Measurements from ENCODE around the gene CAGE1. TPM values are rescaled to one million over a fixed set of nuclear protein-coding genes. Genes with fewer than 3 reads are reported as not detected.

Gene CAGE1
- total and polyA plus RNA-seq, 10 of the 15 experiments (the other 5 are each of a cell fraction or from before 2014, with no cell fraction given): 0.03 to 0.42 (median 0.08) TPM; not detected in 3

- TF ChIP-seq USF1 (IDR thresholded peaks at IDR 0.05; ENCODE audit: borderline replicate concordance, extremely low read length, insufficient read depth, low read depth, low read length): no peak
- no peak for TF ChIP-seq MEF2A (IDR thresholded peaks at IDR 0.05; ENCODE audit: insufficient read depth, low read depth, low read length)
- no peak for TF ChIP-seq SPI1 (IDR thresholded peaks at IDR 0.05; ENCODE audit: borderline replicate concordance, insufficient read depth, low read depth, low read length)
- TF ChIP-seq SIX5 (IDR thresholded peaks at IDR 0.05; ENCODE audit: low read depth, low read length, severe bottlenecking): no peak
- TF ChIP-seq REST (IDR thresholded peaks at IDR 0.05; ENCODE audit: low read depth, low read length): no peak
- no peak for TF ChIP-seq USF2 (IDR thresholded peaks at IDR 0.05; ENCODE audit: borderline replicate concordance, low read depth, low read length)
Measured at GRCh38 chr6:7417684-7418083, 28.1 kb upstream of the CAGE1 start (continued).

DNA sequence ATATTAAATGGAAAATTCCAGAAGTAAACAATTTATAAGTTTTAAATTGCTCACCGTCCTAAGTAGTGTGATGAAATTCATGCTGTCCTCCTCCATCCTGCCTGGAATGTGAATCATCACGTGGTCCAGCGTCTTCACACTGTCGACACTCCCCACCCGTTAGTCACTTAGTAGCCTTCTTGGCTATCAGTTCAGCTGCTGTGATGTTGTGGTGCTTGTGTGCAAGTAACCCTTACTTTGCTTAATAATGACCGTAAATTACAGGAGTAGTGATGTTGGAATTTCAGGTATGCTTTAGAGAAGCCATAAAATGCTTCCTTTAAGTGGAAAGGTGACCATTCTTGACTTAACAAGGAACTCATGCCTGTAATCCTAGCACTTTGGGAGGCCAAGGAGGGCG lies 25.3 kb upstream of the CAGE1 start:
- H2AFZ ChIP-seq (ENCODE audit: control insufficient read depth, low read depth, low read length): no peak overlapping the region

More for the DNA sequence above, 25.3 kb upstream of the CAGE1 start:
- ChIA-PET SMC1A (ENCODE audit: uncharacterized antibody, unreplicated experiment) (no interaction called here), POLR2A (no interaction called here), RAD21 (ENCODE audit: unreplicated experiment) (no interaction called here), CTCF (no interaction called here)
- no peak for ATAC-seq
- no peak overlapping the region for H3K4me3 ChIP-seq
- no TSS peak for BruUV-seq (replicated peaks)
- peaks cover 13 to 30% of the 10 kb centered on the region in 2 experiments for H3K36me3 ChIP-seq (ENCODE audit: control insufficient read depth in 2 of 2, insufficient read depth in 2 of 2, low read length in 1 of 2)
- H3K4me1 ChIP-seq (ENCODE audit: control insufficient read depth, insufficient read depth, low read length): no peaks in the 10 kb centered on the region
- TF ChIP-seq NRF1 (conservative IDR thresholded peaks at IDR 0.05; ENCODE audit: low read depth, low read length): no peak
- no peak for DNase-seq (ENCODE audit: low read depth, low spot score)
- WGBS (ENCODE audit: insufficient coverage, insufficient replicate concordance, low lambda C conversion rate, missing lambda C conversion rate): 95% methylated on average over 7 of the region's 7 CpGs
- FAIRE-seq: no peak
- H3K79me2 ChIP-seq (ENCODE audit: control insufficient read depth, insufficient read depth, low read length): no peaks in the 10 kb centered on the region
- intact Hi-C loops (cut with micrococcal nuclease; ENCODE audit: unreplicated experiment): no loop called here
- H3K27ac ChIP-seq (ENCODE audit: control insufficient read depth, insufficient read depth): no peak overlapping the region
- H3K9me3 ChIP-seq (replicated peaks; ENCODE audit: control insufficient read depth, insufficient read depth, low read length): no peaks in the 10 kb centered on the region
- no peak overlapping the region for H3K4me2 ChIP-seq (ENCODE audit: control insufficient read depth, insufficient read depth)
- in situ Hi-C loops (cut with MboI): no loop called here
- H3K27me3 ChIP-seq (replicated peaks in 1 of 2; ENCODE audit: control insufficient read depth in 2 of 2, insufficient read depth in 2 of 2, low read length in 1 of 2): no peaks in the 10 kb centered on the region
- H3K9ac ChIP-seq (ENCODE audit: control insufficient read depth, insufficient read depth, low read length): no peak overlapping the region
- no peaks in the 10 kb centered on the region for H4K20me1 ChIP-seq (ENCODE audit: control insufficient read depth, insufficient read depth)

Data from GM12878 (cell line).